ENCODE measurements around the gene RNF217.

GRCh38 chr6:125008261-125008703 is 46.0 kb downstream of the RNF217 start:
- TF ChIP-seq CTCF (IDR thresholded peaks at IDR 0.05) (no peak), POLR2A (IDR thresholded peaks at IDR 0.05) (no peak), POLR2AphosphoS5 (IDR thresholded peaks at IDR 0.05) (no peak)
